Upper lobe of right lung (tissue), 1 donor: ENCODE results near the gene TMEM167B. TPM values are rescaled to one million over a fixed set of nuclear protein-coding genes. Genes with fewer than 3 reads are reported as not detected.

ENCODE experiments used
- ATAC-seq: fragments of 200-7000 bp; cut with Tn5 transposase; one replicate; pipeline ENCODE4 v1.9.1; 2020; ENCODE audit warnings: mild to moderate bottlenecking, moderate library complexity
- DNase-seq: peaks from one replicate; pipeline ENCODE4 v3.0.0-alpha.2; 2020
- H3K27ac ChIP-seq: fragments of 200-600 bp; one replicate; pipeline ENCODE4 v1.8.0; 2022
- H3K27me3 ChIP-seq: fragments of 200-600 bp; one replicate; pipeline ENCODE4 v1.8.0; 2022; ENCODE audit warnings: mild to moderate bottlenecking
- H3K36me3 ChIP-seq: fragments of 200-600 bp; one replicate; pipeline ENCODE4 v1.8.0; 2022
- H3K4me1 ChIP-seq: fragments of 200-600 bp; one replicate; pipeline ENCODE4 v1.8.0; 2022
- H3K4me3 ChIP-seq: fragments of 200-600 bp; one replicate; pipeline ENCODE4 v1.8.0; 2022; ENCODE audit warnings: mild to moderate bottlenecking
- H3K9me3 ChIP-seq: fragments of 200-600 bp; one replicate; pipeline ENCODE4 v1.8.0; 2022
- CTCF ChIP-seq: fragments of 200-600 bp; IDR thresholded peaks from one replicate; pipeline ENCODE4 v1.8.0; 2022; ENCODE audit warnings: antibody characterized with exemption
- intact Hi-C: fragments of 100-400 bp; cut with DNase I; formaldehyde crosslinking; loops from one replicate; pipeline ENCODE4 v1.11.0; 2022
- total RNA-seq: library from RNA; stranded (reverse); fragmentation: NEBNext Ultra II Directional; extraction: Animal tissue kit (Norgen Biotek cat#: 25700); gene quantifications from one replicate; pipeline ENCODE4 v1.2.1, GENCODE V29; 2021
- donor health status: DM: no; HTN: yes; CAD: no; lungs with severe emphysema.

Gene TMEM167B
- total RNA-seq, 1 donor from 2014 or later = 49.7 TPM

GRCh38 chr1:109112056-109112651 lies 21.6 kb downstream of the TMEM167B start:
- intact Hi-C loops = no loop called here
- no peak overlapping the region for H3K27ac ChIP-seq
- DNase-seq = no peak

DNA sequence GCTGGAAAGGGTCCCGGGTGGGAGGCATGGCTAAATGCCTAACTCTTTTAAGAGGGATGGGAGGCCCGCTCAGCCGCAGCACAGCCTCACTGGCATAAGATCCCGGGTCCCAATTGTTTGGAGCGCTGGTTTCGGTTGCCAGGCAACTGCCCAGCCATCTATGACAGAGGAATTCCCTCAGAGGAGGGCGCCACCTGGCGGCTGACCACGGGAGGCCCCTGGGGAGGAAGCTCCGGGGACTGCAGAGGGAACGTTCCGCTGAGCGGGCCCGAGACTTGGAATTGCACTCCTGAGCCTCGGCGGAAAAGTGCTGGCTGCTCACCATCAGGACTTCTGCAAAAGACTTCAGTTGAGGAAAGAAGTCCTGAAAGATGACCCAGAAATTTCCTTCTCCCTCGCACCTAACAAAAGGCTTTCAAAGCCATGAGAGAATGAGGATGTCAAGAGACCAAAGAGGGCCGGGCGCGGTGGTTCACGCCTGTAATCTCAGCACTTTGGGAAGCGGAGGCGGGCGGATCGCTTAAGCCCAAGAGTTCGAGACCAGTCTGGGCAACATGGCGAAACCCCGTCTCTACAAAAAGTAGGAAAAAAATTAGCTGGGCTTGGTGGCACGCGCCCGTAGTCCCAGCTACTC lies 22.2 kb downstream of the TMEM167B start:
- no peaks in the 10 kb centered on the region for H3K9me3 ChIP-seq
- peak; percentile 98 for TF ChIP-seq CTCF
- H3K36me3 ChIP-seq = no peaks in the 10 kb centered on the region
- DNase-seq (peak; percentile 97), ATAC-seq (peak; percentile 96)
- intact Hi-C loops = no loop called here
- peaks cover 19% of the 10 kb centered on the region for H3K4me1 ChIP-seq
- H3K4me3 ChIP-seq = peak overlapping the region; percentile 6
- peaks cover 40% of the 10 kb centered on the region for H3K27me3 ChIP-seq
- no peak overlapping the region for H3K27ac ChIP-seq

More at GRCh38 chr1:109112056-109112651, 21.6 kb downstream of the TMEM167B start:
- peaks cover 36% of the 10 kb centered on the region for H3K27me3 ChIP-seq
- peaks cover 19% of the 10 kb centered on the region for H3K4me1 ChIP-seq
- no peaks in the 10 kb centered on the region for H3K36me3 ChIP-seq
- H3K9me3 ChIP-seq = no peaks in the 10 kb centered on the region
- no peak for TF ChIP-seq CTCF
- H3K4me3 ChIP-seq = no peak overlapping the region
- no peak for ATAC-seq

DNA sequence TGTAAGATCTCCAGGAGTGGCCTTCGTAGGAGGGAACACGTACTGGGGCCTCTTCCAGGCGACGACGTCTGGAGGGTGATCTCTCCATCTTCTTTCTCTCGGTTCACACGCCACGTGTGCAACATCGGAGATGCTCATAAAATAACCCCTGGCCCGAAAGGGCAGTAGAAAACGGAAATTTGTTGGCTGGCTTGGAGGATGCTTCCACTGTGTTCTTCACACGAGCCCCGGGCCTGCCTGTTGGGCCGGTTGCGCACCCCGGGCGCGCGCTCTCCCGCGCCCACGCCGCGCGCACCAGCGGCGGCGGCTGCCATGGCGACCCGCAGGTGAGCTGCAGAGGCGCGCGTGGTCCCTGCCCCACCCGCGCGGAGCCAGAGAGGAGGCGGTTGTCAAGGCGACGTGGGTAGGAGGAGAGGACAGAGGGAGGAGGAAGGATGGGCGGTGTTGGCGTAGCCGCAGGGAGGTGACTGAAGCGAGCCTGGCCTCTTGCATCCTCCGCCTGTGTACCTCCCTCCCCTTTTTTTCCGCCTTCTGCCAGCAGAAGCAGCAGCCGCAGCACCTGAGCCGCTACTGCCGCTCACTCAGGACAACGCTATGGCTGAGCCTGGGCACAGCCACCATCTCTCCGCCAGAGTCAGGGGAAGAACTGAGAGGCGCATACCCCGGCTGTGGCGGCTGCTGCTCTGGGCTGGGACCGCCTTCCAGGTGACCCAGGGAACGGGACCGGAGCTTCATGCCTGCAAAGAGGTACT lies 23.2 kb downstream of the TMEM167B start, which contains the start of gene ELAPOR1:
Gene ELAPOR1 (plus strand): TSS at position 526 of the 752 bp plus-strand sequence. CDS start 69 bp downstream, at position 595.
- TF ChIP-seq CTCF = no peak
- Histone ChIP-seq H3K4me3 (peak within 1 kb of the TSS; percentile 16), H3K4me1 (peaks cover 19% of the 10 kb centered on the region), H3K27ac (no peak within 1 kb of the TSS), H3K9me3 (no peaks in the 10 kb centered on the region), H3K36me3 (no peaks in the 10 kb centered on the region), H3K27me3 (peaks cover 40% of the 10 kb centered on the region)
- intact Hi-C loops = no loop called here
- peak; percentile 69 for ATAC-seq
- peak; percentile 79 for DNase-seq

GRCh38 chr1:109114342-109114674 lies 23.7 kb downstream of the TMEM167B start:
- Histone ChIP-seq H3K4me1 (peaks cover 19% of the 10 kb centered on the region), H3K9me3 (no peaks in the 10 kb centered on the region), H3K27me3 (peaks cover 40% of the 10 kb centered on the region), H3K27ac (no peak overlapping the region), H3K36me3 (no peaks in the 10 kb centered on the region), H3K4me3 (peak overlapping the region; percentile 16)
- ATAC-seq (no peak), DNase-seq (no peak)
- intact Hi-C loops = no loop called here
- no peak for TF ChIP-seq CTCF

DNA sequence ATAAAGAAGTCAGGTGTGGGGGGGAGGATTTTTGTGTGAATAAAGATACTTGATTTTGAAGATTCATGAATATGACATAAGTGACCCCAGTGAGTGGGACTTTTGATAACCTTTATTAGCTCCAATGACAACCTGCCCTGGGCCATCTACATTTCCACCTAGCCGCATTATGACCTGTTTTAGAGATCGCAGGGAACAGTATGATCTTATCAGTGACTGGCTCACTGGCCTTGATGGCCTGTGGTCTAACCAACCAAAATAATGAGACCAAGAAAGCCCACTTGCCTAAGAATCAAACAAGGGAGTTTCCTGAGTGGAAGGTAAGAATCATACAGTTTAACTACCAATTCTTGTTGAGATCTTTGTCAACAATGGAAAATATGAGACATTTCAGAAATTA lies 25.1 kb downstream of the TMEM167B start:
- DNase-seq (no peak), ATAC-seq (no peak)
- TF ChIP-seq CTCF = no peak
- Histone ChIP-seq H3K27me3 (peaks cover 40% of the 10 kb centered on the region), H3K27ac (no peak overlapping the region), H3K4me3 (no peak overlapping the region), H3K4me1 (peaks cover 19% of the 10 kb centered on the region), H3K36me3 (no peaks in the 10 kb centered on the region), H3K9me3 (no peaks in the 10 kb centered on the region)
- intact Hi-C loops = no loop called here
